HG03457 (cell line): Measurements from ENCODE around the gene UTS2.

Source experiments
- ATAC-seq: cut with Tn5 transposase; IDR thresholded peaks from one replicate; pipeline ENCODE4 v1.9.1; 2021; ENCODE audit warnings: moderate number of reproducible peaks; ENCODE audit not compliant: unreplicated experiment

The UTS2 gene

DNA sequence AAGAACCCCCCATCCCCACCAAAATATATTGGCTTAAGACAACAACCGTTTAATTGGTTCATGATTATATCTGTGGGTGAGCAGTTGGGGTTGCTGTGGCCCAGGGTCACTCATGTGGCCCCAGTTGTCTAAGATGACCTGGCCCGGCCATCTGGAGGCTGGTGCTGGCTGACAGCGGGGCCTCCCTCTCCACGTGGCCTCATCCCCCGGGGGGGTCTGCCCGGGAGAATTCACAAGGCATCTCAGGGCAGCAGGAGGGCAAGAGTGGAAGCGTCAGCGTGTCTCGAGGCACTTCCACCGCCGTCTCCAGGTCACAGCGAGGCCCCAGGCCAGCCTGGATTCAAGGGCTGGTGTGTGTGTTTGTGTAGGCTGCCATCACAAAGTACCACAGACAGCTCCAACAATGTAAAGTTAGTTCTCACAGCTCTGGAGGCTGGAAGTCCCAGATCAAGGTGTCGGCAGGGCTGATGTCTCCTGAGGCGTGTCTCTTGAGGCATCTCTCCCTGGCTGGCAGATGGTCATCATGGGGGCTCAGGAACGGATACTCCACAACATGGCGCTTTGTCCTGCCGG is 11.0 kb upstream of the UTS2 start:
- ATAC-seq, result no peak

GRCh38 chr1:7862211-7863060 is 9.6 kb upstream of the UTS2 start:
- no peak for ATAC-seq

GRCh38 chr1:7861452-7861851 is 8.6 kb upstream of the UTS2 start:
- no peak for ATAC-seq

GRCh38 chr1:7860130-7860529 is 7.3 kb upstream of the UTS2 start:
- ATAC-seq, result no peak

DNA sequence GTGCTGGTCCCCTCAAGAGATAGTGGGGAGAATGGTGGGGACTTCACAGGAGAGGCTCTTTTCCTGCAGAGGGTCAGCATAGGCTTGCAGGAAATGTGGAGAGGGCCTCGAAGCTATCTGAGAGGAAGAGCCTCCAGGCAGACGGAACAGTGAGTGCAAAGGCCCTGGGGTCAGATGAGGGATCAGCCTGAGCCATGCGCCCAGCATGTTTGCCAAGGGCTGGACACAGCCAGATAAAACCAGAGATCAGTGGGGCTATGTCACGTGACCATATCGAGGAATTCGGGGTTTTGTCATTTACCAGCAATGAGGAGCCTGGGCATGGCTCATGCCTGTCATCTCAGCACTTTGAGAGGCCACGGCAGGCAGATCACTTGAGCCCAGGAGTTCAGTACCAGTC is 6.5 kb upstream of the UTS2 start:
- ATAC-seq, result no peak

GRCh38 chr1:7857985-7858384 is 5.1 kb upstream of the UTS2 start:
- no peak for ATAC-seq

- ATAC-seq, result no peak
Observed at GRCh38 chr1:7857000-7857399, 4.1 kb upstream of the UTS2 start.

DNA sequence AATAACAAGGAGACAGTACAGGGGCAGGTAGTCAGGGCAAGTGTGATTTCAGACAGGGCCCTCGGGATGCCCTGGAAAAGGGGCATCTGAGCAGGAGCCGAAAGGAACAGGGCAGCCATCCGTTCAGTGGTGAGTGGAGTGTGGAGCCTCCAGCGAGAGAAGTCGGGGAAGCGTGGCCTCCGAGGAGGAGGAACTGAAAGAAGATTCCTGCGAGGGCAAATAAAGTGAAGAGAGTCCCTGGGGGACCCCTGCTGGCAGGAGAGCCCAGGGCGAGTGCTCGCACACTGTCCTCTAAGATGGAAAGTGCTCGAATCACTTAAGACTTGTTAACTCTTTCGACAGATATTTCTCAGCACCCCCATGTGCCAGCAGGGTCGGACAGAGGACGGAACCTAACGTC is 3.5 kb upstream of the UTS2 start:
- no peak for ATAC-seq

GRCh38 chr1:7853684-7854026 is 790 bp upstream of the UTS2 start:
- ATAC-seq, result no peak

DNA sequence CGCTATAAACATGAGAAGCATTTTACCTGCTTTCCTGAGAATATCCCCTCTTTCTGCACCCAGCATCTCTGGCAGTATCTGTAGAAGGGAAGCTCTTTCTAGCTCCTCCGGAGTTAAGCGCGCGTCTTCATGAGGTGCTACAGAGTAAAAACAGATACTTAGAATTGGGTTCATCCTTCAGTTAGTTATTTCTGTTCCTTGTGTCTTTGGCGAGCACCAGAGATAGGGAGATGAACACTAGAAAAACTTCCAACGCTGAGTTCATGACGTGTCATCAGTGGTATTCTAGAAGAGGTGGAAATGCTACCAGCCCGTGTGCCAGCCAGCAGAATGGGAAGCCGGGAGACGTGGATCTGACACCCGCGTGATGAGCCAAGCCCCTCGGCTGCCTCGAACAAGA is 2.1 kb downstream of the UTS2 start:
- no peak for ATAC-seq

DNA sequence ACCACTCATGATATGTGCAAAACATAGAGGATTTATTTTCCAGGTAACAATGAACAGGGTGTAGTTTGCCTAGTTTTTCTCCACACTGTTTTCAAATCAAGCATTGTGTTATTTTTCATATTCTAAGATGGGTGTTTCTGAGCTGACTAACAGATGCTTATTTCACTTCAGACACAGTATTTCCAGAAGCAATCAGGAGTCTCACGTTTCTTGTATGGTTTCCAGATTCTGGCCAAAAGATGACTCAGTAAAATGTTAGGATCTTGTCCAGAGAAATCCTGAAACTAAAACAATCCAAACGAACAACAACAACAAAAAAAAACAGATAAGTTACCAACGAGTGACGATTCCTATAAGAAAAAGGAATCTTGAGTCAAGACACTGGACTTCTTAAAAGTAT is 5.3 kb downstream of the UTS2 start:
- no peak for ATAC-seq

DNA sequence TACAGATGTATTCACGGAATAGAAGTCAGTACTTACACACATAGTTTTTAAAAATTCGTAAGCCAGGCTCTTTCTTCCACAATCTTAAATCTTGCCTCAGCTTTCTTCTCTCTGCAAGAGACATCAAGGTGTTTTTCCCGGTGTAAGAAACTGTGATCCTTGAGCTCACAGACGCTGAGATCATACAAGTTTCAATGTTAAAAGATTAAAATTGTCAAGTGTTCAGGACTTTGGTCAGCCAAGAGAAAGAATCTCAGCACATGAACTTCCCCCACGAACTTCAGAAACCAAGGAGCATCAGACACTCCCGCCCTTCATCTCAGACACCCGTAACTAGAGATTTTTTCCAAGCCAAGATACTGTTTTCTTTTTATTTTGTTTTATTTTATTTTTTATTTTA is 6.2 kb downstream of the UTS2 start:
- no peak for ATAC-seq

GRCh38 chr1:7845761-7846160 is 7.1 kb downstream of the UTS2 start:
- no peak for ATAC-seq

DNA sequence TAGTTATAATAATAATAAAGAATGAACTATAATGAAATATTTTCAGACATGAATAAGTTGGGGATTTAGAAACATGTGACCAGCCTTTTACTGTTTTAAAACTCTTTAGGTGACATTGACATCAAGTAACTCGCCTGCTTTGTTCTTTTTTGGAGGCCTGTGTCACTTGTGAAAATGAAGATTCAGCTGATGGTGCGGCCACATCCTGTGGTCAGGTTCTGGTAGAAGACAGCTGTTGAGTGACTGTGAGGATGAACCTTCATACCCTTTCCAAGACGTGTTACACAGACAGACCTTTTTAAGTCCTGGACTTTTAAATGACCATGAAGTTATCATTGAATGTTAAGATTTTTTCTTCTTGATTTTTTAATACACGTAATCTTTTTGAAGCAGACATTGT is 10.3 kb downstream of the UTS2 start:
- ATAC-seq, result no peak

- no peak for ATAC-seq
Observed at GRCh38 chr1:7839526-7839925, 13.3 kb downstream of the UTS2 start.

GRCh38 chr1:7838714-7839113 is 14.2 kb downstream of the UTS2 start:
- ATAC-seq, result no peak

GRCh38 chr1:7833035-7833434 is 19.8 kb downstream of the UTS2 start:
- no peak for ATAC-seq

DNA sequence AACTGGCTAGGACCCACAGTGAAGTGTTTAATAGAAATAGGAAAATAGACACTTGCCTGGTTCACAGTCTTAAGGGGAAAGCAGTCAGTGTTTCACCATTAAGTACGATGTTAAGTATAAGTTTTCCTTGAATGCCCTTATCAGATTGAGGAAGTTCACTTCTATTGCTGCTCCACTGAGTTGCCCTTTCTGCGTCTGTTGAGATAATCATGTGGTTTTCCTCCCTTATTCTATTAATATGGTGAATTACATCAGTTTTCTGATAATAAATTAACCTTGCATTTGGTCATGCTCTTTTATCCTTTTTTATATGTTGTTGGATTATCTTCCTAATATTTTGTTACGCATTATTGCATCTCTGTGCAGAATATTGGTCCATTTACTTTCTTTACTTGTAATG is 21.4 kb downstream of the UTS2 start:
- no peak for ATAC-seq

DNA sequence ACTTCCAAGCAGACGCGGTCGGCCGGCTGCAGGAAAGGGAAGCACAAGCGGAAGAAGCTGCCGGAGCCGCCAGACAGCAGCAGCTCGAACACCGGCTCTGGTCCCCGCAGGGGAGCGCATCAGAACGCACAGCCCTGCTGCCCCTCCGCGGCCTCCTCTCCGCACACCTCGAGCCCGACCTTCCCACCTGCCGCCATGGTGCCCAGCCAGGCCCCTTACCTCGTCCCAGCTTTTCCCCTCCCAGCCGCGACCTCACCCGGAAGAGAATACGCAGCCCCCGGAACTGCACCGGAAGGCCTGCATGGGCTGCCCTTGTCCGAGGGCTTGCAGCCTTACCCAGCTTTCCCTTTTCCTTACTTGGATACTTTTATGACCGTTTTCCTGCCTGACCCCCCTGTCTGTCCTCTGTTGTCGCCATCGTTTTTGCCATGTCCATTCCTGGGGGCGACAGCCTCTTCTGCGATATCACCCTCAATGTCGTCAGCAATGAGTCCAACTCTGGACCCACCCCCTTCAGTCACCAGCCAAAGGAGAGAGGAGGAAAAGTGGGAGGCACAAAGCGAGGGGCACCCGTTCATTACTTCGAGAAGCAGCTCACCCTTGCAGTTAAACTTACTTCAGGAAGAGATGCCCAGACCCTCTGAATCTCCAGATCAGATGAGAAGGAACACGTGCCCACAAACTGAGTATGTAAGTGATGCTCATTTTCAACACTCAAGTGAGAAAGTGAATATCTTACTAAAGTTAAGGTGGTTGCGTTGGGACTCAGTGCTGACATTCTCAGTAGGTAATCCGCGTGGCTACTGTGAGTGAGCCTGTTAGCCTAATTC is 25.5 kb downstream of the UTS2 start:
- ATAC-seq, result no peak

GRCh38 chr1:7826363-7826762 is 26.5 kb downstream of the UTS2 start:
- no peak for ATAC-seq

- ATAC-seq, result no peak
Observed at GRCh38 chr1:7824701-7825100, 28.2 kb downstream of the UTS2 start.

DNA sequence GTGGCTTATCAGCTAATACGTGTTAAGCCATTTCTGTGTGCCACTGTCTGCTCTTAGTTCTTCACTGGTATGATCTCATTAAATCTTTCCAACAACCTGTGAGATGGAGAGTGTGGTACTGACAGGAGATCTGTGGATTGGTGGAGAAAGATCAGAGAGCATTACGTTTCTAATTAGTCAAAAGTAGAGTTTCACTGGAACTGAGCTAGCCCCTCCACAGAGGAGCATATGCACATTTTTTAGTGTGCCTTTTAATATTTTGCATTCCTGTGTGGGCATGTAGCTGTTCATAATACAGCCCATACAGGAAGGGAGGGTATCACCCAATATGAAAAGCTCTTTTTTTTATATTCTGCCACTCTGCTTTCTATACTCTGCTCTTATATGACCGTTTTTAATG is 31.6 kb downstream of the UTS2 start:
- no peak for ATAC-seq
